GM21423 (cell line): Measurements from ENCODE around the gene CFAP299.
"Not testable (repeated sequence)": the region's sequence is repeated elsewhere in the genome, so short reads cannot be mapped to it uniquely, and the experiment has no call there.

Experiments
- ATAC-seq: cut with Tn5 transposase; IDR thresholded peaks from one replicate; pipeline ENCODE4 v1.9.1; 2021; ENCODE audit warnings: mild to moderate bottlenecking, moderate library complexity; ENCODE audit not compliant: unreplicated experiment

Gene CFAP299

DNA sequence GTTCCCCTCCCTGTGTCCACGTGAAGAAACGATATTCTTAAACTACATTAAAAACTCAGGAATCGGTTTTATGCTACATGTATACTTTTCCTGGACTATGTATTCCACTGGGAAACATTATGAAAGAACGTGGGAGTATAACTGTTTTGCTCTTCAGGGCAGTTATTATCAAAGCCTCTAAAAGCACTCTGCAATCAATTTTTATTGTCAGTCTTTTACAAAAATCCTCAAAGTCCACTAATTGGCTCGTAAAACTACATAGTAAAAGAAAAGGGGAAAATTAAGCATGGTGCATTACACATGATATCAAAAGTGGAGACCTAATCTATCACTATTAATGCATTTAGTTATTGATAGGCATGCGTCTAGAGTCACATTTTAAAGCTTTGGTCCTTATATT lies 11.4 kb upstream of the CFAP299 start:
- ATAC-seq, result no peak

DNA sequence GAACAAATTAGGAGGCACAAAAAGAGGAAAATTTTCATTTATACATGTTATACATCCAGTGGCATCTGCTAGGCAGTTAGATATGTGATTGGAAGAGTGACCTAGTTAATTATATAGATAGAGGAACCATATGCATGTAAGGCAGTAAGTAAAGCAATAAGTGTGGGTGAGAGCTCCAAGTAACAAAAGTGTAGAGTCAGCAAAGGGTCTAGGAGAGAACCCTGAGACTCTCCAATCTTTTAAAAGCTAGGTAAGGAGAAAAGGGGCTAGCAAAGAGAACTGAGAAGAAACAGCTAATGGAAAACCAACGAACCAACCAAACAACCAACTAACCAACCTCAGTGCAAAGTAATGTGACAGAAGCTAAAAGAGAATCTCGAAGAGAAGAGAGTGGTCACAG lies 3.8 kb upstream of the CFAP299 start:
- no peak for ATAC-seq

DNA sequence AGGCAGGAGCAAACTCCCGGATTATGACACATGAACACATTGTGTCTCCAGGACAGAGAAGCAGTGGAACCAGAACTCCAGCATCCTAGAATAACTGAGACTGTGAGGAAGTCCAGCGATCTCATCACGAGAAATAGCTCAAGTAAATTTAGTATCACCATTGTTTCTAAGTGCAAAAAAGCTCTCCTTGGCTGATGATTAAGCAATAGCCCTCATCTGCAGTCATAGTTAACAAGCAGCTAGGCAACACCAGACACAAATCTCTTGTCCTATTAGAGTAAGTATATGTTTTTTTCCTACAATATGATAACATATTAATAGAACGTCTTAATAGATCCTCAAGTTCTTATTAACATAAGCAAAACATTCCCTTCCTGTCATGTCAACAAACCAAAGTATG lies 2.4 kb upstream of the CFAP299 start:
- no peak for ATAC-seq

DNA sequence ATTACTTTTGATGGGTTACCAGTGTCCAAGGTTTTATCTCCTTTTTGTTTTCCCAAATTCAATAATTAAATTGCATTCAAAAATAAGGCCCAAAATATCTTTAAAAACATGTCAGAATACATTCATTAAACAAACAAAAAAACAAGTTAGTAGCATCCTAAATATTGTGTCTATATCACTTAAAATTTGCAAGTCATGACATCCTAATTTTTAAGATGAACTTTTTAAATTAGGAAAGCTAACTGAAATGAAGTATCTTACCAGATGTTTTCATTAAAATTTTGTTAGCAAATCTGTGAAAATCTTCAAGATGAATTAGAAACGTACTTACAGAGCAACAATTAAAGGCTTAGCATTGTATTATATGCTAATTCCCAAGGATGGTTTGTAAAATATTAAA lies 962 bp upstream of the CFAP299 start:
- ATAC-seq, result no peak

DNA sequence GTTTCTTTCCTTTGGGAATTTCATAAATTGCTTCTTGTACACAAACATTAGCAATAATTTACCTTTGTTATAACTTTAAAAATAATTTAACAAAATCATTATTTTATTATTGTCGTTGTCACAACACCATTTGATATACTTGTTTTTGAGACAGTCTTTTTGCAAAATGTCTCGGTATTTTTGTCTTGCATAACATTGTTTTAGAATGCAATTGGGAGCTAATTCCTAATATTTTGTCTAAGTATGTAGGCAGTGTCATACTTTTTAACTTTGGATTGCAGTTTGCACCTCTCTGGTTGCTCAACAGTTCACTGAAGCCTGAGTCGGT lies 340 bp upstream of the CFAP299 start:
- no peak for ATAC-seq

DNA sequence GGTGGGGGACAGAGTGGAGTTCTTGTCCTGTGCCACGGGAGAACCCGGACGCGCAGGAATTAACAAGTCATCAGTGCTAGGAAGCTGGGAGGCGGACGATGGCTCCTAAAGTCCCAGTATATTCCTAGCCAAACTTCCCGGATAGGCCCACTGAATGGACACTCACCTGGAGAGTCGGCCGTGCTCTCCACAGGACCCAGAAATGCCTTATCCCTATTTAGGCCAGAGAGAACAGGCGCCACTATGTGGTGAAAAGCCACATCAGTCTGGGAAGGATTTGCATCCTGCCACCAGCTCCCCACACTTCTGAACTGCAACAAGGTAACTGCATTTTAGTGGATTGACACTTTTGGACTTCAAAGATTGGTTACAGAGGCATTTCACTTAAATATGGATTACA lies 1.1 kb downstream of the CFAP299 start:
- no peak for ATAC-seq

DNA sequence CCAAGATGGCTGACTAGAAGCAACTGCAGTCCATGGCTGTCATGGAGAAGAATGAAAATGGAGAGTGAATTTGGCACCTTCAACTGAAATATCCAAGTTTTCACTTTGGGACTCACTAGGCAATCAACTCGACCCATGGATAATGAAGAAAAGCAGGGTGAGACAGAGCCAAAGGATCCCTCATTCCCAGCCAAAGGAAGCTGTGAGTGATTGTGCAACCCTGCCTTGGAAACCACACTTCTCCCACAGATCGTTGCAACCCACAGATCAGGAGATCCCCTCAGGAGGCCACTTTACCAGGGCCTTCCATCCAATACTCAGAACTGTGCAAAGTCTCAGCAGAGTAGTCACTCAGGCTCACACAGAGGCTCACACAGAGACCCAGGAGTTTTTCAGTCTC lies 4.5 kb downstream of the CFAP299 start:
- no peak for ATAC-seq

DNA sequence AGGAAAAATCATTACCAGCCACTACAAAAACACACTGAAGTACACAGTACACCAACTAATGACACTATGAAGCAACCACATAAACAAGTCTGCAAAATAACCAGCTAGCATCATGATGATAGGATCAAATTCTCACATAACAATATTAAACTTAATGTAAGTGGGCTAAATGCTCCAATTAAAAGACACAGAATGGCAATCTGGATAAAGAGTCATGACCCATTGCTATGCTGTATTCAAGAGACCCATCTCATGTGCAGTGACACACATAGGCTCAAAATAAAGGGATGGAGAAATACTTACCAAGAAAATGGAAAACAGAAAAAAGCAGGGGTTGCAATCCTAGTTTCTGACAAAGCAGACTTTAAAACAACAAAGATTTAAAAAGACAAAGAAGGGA lies 7.2 kb downstream of the CFAP299 start:
- ATAC-seq, result not testable (repeated sequence)

DNA sequence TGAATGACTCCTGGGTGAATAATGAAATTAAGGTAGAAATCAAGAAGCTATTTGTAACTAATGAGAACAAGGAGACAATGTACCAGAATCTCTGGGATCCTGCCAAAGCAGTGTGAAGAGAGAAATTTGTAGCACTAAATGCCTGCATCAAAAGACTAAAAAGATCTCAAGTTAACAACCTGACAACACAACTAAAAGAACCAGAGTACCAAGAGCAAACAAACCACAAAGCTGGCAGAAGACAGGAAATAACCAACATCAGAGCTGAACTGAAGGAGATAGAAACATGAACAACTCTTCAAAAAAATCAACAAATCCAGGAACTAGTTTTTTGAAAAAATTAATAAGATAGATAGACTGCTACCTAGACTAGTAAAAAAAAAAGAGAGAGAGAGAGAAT lies 8.4 kb downstream of the CFAP299 start:
- ATAC-seq, result no peak

DNA sequence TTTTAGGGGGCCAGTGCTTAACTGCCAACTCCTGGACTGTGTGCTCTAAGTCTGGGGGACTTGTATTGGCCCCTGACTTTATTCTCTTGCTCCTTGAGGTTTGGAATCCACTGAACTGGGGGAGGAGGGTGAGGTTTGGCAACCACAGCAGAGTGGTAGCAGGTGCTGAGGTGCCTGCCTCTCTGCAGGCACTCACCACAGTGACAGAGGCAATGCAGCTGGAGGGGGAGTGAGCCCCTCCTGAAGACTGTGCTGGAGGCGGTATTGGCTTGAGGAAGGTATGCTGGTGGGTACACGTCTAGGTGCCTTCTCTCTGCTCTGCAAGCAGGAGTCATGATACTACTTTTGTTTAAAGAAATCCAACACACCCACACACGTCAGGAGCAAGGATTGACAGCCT lies 24.6 kb downstream of the CFAP299 start:
- ATAC-seq, result no peak

DNA sequence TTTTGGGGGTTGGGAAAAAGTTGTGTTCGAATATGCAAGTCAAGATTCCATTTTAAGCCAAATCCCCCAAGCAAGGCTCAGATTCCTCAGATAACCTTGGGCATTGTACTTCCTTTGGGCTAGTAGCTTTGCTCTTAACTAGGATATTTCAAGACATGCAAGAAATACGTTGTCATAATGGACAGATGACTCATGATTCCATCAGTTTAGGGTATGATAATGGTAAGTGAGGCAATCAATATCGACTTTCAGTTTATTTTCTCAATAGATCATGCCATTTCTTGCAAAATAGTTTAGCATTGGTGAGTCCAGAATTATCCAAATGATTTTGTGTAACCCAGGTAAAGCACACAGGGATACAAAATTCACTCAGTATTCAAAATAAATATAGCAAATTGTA lies 25.4 kb downstream of the CFAP299 start:
- ATAC-seq, result no peak

DNA sequence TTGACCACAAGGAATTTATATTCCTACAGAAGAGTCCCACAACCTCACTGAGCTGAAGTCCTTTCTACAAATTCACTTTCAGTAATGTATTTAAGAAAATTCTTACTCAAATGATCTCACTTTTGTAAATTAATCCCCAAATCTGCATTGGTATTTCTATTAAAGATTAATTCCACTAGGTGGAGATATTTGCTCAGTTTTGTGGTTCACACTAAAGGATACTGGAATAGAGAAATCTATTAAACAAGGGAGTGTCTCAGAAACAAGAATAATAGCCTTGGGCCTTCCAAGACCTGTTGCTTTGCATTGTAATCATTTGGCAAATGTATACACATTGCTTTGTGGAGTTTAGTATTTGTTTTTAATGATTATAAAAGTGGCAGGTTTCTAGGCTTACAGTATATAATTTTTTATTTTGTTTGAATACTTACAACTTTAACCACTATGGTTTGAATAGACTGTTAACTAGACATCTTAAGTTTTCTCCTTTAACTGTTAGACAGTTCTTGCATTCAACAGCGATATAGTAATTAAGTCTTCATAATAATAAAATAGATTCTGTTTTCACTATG lies 25.9 kb downstream of the CFAP299 start:
- no peak for ATAC-seq

DNA sequence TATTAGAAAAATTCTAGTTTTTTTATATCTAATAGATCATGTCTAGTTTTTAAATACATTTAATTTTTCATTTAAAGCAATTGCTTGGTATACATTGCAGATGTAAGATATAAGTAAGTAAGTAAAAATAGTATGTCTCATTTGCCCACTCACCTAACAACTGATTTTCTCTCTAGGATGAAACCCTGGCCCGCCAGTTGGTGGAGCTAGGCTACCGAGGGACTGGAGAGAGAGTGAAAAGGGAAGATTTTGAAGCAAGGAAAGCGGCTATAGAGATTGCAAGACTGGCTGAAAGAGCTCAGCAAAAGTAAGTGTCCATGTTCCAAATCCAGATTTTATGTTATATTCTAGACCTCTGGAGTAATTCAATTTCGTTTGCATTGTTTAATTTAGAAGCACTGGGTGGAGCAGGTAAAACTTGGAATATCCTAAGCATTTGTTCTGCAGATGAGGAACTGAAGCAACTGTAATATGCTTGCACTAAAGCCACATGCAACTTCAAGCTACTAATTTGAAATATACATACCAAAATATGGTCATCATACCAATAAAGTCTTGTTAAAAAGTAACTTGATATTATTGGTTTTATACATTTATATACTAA lies 27.1 kb downstream of the CFAP299 start:
- peak; percentile 57 for ATAC-seq

DNA sequence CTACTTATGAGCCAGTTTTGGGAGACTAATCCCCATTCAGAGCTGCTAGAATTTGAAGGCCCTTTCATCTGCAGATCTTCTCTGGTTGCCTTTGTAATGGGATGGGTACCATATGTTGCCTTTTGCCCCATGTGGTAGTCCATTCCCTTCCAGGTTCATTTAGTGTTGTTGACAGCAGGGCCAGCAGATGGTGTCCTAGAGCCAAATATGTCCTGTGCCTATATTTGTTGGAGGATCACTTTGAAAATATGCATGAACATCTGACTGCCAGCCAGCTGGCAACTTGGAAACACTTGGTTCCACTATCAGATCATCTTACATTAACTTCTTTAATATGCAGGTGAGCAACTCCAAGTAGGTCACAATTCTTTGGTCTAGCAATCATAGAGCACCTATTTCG lies 30.4 kb downstream of the CFAP299 start:
- peak; percentile 65 for ATAC-seq

DNA sequence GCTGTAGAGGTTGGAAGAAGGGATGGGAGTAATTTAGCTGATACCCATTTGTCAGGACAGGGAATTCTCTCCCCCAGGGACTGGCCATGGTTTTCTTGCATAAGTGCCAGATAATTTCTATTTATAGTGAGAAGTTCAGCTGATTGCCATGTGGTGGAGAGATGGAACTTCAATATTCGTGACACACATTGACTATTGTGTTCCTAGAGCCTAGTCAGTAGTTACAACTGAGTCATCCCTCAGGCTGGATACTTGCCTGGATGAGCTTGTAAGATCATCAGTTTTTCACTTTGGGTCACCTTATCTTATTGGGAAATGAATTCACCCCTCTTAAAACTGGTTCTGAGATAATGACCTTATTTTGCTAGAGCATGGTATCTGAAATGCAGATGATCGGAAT lies 32.2 kb downstream of the CFAP299 start:
- ATAC-seq, result no peak

DNA sequence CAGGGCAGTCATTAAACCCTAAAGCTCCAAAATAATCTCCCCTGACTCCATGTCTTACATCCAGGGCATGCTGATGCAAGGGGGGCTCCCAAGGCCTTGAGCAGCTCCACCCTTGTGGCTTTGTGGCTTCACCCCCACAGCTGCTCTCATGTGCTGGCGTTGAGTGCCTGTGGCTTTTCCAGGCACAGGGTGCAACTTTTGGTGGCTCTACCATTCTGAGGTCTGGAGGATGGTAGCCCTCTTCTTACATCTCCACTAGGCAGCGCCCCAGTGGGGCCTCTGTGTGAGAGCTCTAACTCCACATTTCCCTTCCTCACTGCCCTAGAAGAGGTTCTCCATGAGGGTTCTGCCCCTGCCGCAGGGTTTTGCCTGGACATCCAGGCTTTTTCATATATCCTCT lies 35.1 kb downstream of the CFAP299 start:
- no peak for ATAC-seq

DNA sequence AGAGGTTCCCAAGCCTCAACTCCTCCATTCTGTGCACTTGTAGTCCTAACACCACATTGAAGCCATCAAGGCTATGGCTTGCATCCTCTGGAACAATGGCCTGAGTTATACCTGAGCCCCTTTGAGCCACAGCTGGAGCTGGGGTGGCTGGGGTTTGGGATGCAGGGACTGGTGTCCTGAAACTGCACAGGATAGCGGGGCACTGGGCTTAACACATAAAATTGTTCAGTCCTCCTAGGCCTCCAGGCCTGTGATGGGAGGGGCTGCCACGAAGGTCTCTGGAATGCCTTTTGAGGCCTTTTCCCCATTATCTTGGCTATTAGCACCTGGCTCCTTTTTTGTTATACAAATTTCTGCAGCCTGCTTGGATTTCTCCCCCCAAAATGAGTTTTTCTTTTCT lies 35.5 kb downstream of the CFAP299 start:
- ATAC-seq, result no peak

DNA sequence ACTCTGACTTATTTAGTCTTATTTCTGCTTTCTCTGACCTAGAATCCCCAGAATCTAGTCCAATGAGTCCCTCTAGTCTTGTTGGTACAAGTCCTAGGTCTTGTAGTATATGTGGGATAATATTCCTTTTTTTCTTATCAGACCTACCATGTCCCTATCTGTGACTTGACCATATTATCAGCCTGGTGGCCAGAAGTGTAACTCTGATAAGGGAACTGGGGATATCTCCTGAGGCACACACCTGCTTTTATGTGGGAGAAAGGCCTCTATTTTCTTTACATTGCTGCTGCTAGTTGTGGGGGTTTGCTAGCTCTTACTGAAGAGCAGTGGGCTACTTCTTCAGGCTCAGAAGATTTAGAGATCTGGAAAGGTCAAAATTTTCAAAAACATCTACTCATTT lies 38.6 kb downstream of the CFAP299 start:
- ATAC-seq, result no peak

DNA sequence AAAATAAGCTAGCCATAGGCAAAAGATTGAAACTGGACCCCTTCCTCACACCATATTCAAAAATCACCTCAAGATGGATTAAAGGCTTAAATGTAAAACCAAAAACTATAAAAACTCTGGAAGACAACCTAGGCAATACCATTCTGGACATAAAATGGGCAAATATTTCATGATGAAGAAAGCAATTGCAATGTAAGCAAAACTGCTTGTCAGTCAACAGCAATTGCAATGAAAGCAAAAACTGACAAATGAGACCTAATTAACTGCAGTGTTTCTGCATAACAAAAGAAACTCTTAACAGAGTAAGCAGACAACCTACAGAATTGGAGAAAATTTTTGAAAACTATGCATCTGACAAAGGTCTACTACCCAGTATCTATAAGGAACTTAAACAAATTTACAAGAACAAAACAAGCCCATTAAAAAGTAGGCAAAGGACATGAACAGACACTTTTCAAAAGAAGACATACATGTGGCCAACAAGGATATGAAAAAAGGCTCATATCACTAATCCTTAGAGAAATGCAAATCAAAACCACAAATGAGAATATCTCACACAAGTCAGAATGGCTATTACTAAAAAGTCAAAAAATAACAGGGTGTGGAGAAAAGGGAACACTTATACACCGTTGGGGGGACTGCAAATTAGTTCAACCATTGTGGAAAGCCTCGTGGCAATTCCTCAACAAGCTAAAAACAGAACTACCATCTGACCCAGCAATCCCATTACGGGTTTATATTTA lies 46.7 kb downstream of the CFAP299 start:
- ATAC-seq, result no peak

DNA sequence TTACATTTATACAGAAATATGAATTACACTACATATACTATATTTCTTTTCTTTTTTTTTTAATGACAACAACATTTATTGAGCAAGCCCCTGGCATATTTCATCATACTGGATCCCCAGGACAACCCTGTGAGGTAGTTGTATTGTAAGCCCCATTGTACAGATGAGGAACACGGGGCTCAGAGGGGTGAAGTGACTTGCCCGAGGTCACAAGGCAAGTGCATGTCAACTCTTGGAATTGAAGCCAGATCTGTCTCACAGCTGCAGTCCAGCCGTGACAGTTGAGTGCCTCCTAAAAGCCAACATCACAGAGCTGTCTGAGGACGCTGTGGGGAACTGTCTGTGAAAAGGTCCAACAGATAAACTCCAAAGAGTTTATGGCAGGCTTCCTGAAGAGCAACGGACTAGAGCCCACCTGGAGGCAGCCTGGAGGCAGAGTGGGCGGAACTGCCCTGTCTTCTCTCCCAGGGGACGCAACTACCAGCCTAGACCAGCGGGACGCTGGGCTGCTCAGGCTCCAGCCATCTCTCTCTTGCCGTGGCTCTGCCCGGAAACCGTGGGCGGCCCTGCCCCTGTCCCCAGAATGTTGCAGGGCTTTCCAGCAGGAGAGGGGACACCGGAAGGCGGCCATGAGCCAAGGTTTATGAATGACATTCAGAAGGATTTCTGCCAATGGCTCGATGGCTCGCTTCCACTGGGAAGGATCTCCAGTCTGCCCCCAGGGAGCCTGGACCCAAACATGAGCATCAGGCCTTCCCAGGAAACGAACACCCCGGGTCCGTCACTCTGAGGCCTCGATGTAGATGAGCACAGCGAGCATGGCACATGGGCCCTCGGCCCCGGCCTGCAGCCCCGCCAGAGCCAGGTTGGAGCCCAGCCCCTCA lies 50.1 kb downstream of the CFAP299 start:
- no peak for ATAC-seq

DNA sequence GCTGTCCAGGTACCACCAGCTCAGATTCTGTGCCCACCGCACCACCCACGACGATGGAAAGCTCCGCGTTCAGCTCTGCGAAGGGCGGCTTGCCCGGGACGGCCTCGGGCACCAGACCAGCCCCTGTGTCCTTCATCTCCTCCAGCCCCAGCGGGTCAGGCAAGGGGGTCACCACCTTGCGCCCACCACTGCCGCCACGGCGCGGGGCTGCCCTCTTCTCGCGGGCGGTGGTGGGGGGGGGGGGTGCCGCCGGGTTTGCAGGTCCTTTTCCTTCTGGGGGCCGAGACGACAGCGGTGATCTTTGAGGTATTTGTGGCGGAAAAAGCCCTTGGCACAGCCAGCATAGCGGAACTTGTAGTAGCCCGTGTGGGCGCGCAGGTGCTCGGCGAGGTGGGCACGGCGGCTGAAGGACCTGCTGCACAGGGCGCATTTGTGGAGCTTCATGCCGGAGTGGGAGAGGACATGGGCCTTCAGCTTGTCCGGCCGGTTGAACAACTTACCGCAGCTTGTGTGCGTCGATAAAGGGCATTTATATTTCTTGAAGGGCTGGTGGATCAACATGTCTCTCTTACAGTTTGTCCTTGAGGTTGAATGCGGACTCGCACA lies 50.9 kb downstream of the CFAP299 start:
- no peak for ATAC-seq
